Testis (tissue), 3 donors: Measurements from ENCODE around the gene MYADML2. TPM values are rescaled to one million over a fixed set of nuclear protein-coding genes. Genes with fewer than 3 reads are reported as not detected.

Source experiments
- DNase-seq: peaks from one replicate; pipeline ENCODE4 v3.0.0-alpha.2; 2019
- H3K27ac ChIP-seq, 2 donors: fragments of 200-600 bp; sonication (generic); one replicate each; pipeline ENCODE4 v1.5.1; 2019
- H3K27me3 ChIP-seq: fragments of 200-600 bp; sonication (generic); one replicate; pipeline ENCODE4 v1.5.1; 2019
- H3K36me3 ChIP-seq: fragments of 200-600 bp; sonication (generic); one replicate; pipeline ENCODE4 v1.5.1; 2017; ENCODE audit warnings: low read depth; ENCODE audit errors: missing control alignments
- H3K4me1 ChIP-seq: fragments of 200-600 bp; sonication (generic); one replicate; pipeline ENCODE4 v1.5.1; 2019
- H3K4me3 ChIP-seq, 2 donors: fragments of 200-600 bp; sonication (generic); one replicate each; pipeline ENCODE4 v1.5.1; 2017 to 2019
- H3K9me3 ChIP-seq: fragments of 200-600 bp; sonication (generic); one replicate; pipeline ENCODE4 v1.5.1; 2017
- CTCF ChIP-seq, 3 experiments: fragments of 450-650 bp in 2 of 3; fragments of 200-600 bp in 1 of 3; sonication (generic) in 1 of 3; IDR thresholded peaks; one replicate each; pipeline ENCODE4 v1.5.1; 2016 to 2019; ENCODE audit warnings: antibody characterized with exemption in 3 of 3, mild to moderate bottlenecking in 2 of 3, moderate library complexity in 1 of 3
- POLR2A ChIP-seq: fragments of 450-650 bp; IDR thresholded peaks from one replicate; pipeline ENCODE4 v1.6.1; 2017; ENCODE audit warnings: antibody characterized with exemption, mild to moderate bottlenecking, moderate library complexity
- WGBS, 2 donors: methylation state at CpG; one replicate each; pipeline ENCODE4 v1.1.5; 2018; 5-methylcytosine and 5-hydroxymethylcytosine counted together
- intact Hi-C: fragments of 100-400 bp; cut with DNase I; formaldehyde crosslinking; loops from one replicate; pipeline ENCODE4 v1.15.1; 2023; ENCODE audit warnings: low total_unique reads
- polyA plus RNA-seq: library from polyadenylated mRNA; stranded (reverse); fragments of 350-450 nt; fragmentation: Illumina TruSeq; extraction: RNeasy Lipid Tissue Mini Kit (QIAGEN cat#74804); gene quantifications from one replicate; pipeline ENCODE4 v1.2.3, GENCODE V29; 2014; ENCODE audit warnings: low read depth, low replicate concordance; ENCODE audit not compliant: insufficient read depth
- total RNA-seq, 2 donors: library from RNA; depleted of rRNA; stranded (reverse); fragments of >200 nt; gene quantifications; one replicate each; pipeline ENCODE4 v1.2.3, GENCODE V29; 2016

MYADML2 gene
- total and polyA plus RNA-seq, 3 donors from 2014 or later = 0.16 to 0.57 (median 0.25) TPM

DNA sequence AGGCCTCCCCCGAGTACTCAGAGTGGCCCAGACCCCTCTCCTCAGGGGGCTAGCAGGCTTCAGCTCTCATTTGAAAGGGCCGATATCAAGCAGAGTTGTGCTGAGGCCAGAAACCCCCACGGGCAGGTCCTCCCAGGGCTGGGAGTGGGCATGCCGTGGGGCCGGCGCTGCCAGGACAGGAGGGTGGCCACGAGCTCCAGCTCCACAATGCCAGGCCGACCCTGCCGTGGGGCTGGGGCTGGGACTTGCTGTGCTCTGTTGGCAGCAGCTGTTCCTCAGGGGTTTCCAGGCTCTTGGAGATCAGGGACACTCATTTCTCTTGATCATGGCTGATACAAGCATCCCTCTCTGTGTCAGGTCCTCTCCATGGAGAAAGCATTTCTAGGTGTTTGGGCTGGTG, 48.1 kb downstream of the MYADML2 start:
- no peaks in the 10 kb centered on the region for H3K36me3 ChIP-seq
- intact Hi-C loops = no loop called here
- H3K9me3 ChIP-seq = no peaks in the 10 kb centered on the region
- H3K4me3 ChIP-seq = no peak overlapping the region
- no peak for TF ChIP-seq POLR2A
- no peak for TF ChIP-seq CTCF (IDR thresholded peaks at IDR 0.05)
- no peak overlapping the region for H3K27ac ChIP-seq
- no peaks in the 10 kb centered on the region for H3K27me3 ChIP-seq
- H3K4me1 ChIP-seq = peaks cover 6% of the 10 kb centered on the region
- 87 to 92% methylated on average over 6 to 9 of the region's 9 CpGs for WGBS, 2 donors
- no peak for DNase-seq

- Histone ChIP-seq H3K27ac (no peak overlapping the region), H3K27me3 (no peaks in the 10 kb centered on the region), H3K4me3 (no peak overlapping the region), H3K4me1 (peaks cover 6% of the 10 kb centered on the region), H3K36me3 (no peaks in the 10 kb centered on the region), H3K9me3 (no peaks in the 10 kb centered on the region)
- TF ChIP-seq CTCF (IDR thresholded peaks at IDR 0.05) (no peak), POLR2A (no peak)
- DNase-seq = no peak
- WGBS, 2 donors = 91 to 93% methylated on average over 19 of the region's 19 CpGs
- intact Hi-C loops = no loop called here
Observed at GRCh38 chr17:81898029-81898866, 48.8 kb downstream of the MYADML2 start.

DNA sequence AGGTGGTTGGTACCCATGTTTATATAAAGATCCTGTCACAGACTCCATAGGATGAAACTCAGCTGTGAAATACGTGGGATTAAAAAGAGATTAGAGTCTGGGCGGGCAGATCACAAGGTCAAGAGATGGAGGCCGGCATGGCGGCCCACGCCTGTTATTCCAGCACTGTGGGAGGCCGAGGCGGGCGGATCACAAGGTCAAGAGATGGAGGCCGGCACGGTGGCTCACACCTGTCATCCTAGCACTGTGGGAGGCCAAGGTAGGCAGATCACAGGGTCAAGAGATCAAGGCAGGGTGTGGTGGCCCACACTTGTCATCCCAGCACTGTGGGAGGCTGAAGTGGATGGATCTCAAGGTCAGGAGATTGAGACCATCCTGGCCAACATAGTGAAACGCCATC, 51.6 kb downstream of the MYADML2 start:
- peaks cover 9% of the 10 kb centered on the region for H3K4me1 ChIP-seq
- H3K4me3 ChIP-seq = no peak overlapping the region
- WGBS, 2 donors = 77 to 80% methylated on average over 11 of the region's 11 CpGs
- H3K9me3 ChIP-seq = no peaks in the 10 kb centered on the region
- H3K27me3 ChIP-seq = no peaks in the 10 kb centered on the region
- H3K36me3 ChIP-seq = no peaks in the 10 kb centered on the region
- DNase-seq = no peak
- H3K27ac ChIP-seq = no peak overlapping the region
- TF ChIP-seq CTCF (IDR thresholded peaks at IDR 0.05) (no peak), POLR2A (no peak)
- intact Hi-C loops = no loop called here

GRCh38 chr17:81891303-81891552, 55.8 kb downstream of the MYADML2 start:
- Histone ChIP-seq H3K27me3 (no peaks in the 10 kb centered on the region), H3K9me3 (no peaks in the 10 kb centered on the region), H3K27ac (peak overlapping the region; percentile 68 to 90), H3K4me1 (peaks cover 14% of the 10 kb centered on the region), H3K36me3 (no peaks in the 10 kb centered on the region), H3K4me3 (peak overlapping the region; percentile 91 to 95)
- DNase-seq = no peak
- TF ChIP-seq CTCF (IDR thresholded peaks at IDR 0.05) (no peak), POLR2A (no peak)
- intact Hi-C loops = no loop called here
- WGBS, 2 donors = 1% methylated on average over 37 of the region's 40 CpGs; no CpG with 5 or more reads in 1 of the 2 donors
